Measurements from ENCODE around the gene CCDC28A. TPM values are rescaled to one million over a fixed set of nuclear protein-coding genes. Genes with fewer than 3 reads are reported as not detected.
A peak's percentile ranks its signal among the peaks of the same experiment; 100 is the strongest.

Gene CCDC28A
- total RNA-seq, 4 donors from 2014 or later: 12.0 to 31.4 (median 19.6) TPM

DNA sequence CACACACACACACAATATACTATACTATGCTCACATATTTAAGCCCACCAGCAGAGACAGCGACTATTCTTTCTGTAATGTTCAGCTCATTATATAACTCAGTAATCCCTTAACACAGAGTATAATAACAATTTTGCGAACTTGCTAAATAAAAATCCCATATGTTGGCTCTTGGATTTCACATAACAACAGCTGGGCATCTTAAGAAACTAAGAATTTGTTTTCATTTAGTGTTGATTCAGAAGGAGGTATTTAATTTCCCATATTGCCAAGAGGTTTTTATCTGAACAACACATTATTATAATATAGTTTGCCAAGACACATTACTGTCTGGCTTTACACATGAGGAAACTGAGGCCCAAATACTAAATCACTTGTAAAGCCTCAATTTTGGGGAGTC lies 29.8 kb downstream of the CCDC28A start:
- 76 to 82% methylated on average over 2 of the region's 2 CpGs for WGBS, 2 donors (ENCODE audit: low coverage in 1 of 2)
- Histone ChIP-seq H3K4me1 (no peaks in the 10 kb centered on the region), H3K36me3 (no peaks in the 10 kb centered on the region), H3K9me3 (no peaks in the 10 kb centered on the region), H3K27ac (peak overlapping the region in 1 of 4 donors; percentile 18), H3K27me3 (no peaks in the 10 kb centered on the region), H3K4me3 (no peak overlapping the region)
- TF ChIP-seq, protein P1, sequence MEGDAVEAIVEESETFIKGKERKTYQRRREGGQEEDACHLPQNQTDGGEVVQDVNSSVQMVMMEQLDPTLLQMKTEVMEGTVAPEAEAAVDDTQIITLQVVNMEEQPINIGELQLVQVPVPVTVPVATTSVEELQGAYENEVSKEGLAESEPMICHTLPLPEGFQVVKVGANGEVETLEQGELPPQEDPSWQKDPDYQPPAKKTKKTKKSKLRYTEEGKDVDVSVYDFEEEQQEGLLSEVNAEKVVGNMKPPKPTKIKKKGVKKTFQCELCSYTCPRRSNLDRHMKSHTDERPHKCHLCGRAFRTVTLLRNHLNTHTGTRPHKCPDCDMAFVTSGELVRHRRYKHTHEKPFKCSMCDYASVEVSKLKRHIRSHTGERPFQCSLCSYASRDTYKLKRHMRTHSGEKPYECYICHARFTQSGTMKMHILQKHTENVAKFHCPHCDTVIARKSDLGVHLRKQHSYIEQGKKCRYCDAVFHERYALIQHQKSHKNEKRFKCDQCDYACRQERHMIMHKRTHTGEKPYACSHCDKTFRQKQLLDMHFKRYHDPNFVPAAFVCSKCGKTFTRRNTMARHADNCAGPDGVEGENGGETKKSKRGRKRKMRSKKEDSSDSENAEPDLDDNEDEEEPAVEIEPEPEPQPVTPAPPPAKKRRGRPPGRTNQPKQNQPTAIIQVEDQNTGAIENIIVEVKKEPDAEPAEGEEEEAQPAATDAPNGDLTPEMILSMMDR (IDR thresholded peaks at IDR 0.05): no peak
- TF ChIP-seq POLR2AphosphoS5 (IDR thresholded peaks at IDR 0.05) (no peak), POLR2A (IDR thresholded peaks at IDR 0.05) (no peak), EP300 (IDR thresholded peaks at IDR 0.05; ENCODE audit: low read depth) (no peak)
- no peak for DNase-seq
- in situ Hi-C loops (cut with MboI; ENCODE audit: low pct_ligation_motif_present in 1 of 4, low pct_unique_long_range_greater_than_20kb in 1 of 4, low sequenced_read_pairs in 3 of 4) (loop anchor here in 3 of 4 donors (25.0 kb wide), 2 partner anchors 309 to 559 kb away; partner anchors contain the start of gene CITED2 (in 2 of the 3)), intact Hi-C loops (cut with DNase I; ENCODE audit: low total_unique reads) (no loop called here)

DNA sequence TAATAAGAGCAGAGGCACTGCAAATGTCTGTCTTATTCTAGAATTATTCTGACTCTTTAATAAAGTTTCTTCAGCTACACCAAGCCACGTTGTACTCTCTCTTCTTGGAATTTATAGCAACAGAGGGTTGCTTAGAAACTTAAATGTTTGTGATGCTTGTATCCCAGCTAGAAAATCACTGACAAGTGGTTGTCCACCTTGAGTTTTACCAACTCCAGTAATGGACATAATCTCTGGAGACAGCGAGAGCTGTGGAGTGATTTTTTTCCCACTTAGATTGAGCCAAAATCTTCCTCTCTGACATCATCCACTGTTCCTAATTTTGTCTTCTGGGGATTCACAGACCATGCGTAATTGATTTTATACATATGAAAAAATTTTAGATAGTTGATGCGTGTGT lies 30.3 kb downstream of the CCDC28A start:
- 42 to 63% methylated on average over 4 of the region's 4 CpGs for WGBS, 2 donors (ENCODE audit: low coverage in 1 of 2)
- H3K9me3 ChIP-seq: no peaks in the 10 kb centered on the region
- no peak overlapping the region for H3K4me3 ChIP-seq
- in situ Hi-C loops (cut with MboI; ENCODE audit: low pct_ligation_motif_present in 1 of 4, low pct_unique_long_range_greater_than_20kb in 1 of 4, low sequenced_read_pairs in 3 of 4) (loop anchor here in 3 of 4 donors (25.0 kb wide), 2 partner anchors 308 to 558 kb away; partner anchors contain the start of gene CITED2 (in 2 of the 3)), intact Hi-C loops (cut with DNase I; ENCODE audit: low total_unique reads) (no loop called here)
- no peaks in the 10 kb centered on the region for H3K36me3 ChIP-seq
- no peaks in the 10 kb centered on the region for H3K4me1 ChIP-seq
- peak overlapping the region in 1 of 4 donors; percentile 18 for H3K27ac ChIP-seq
- no peak for DNase-seq
- TF ChIP-seq EP300 (IDR thresholded peaks at IDR 0.05; ENCODE audit: low read depth) (no peak), POLR2AphosphoS5 (IDR thresholded peaks at IDR 0.05) (no peak), POLR2A (IDR thresholded peaks at IDR 0.05) (no peak)
- TF ChIP-seq, protein P1 (IDR thresholded peaks at IDR 0.05): no peak
- no peaks in the 10 kb centered on the region for H3K27me3 ChIP-seq

DNA sequence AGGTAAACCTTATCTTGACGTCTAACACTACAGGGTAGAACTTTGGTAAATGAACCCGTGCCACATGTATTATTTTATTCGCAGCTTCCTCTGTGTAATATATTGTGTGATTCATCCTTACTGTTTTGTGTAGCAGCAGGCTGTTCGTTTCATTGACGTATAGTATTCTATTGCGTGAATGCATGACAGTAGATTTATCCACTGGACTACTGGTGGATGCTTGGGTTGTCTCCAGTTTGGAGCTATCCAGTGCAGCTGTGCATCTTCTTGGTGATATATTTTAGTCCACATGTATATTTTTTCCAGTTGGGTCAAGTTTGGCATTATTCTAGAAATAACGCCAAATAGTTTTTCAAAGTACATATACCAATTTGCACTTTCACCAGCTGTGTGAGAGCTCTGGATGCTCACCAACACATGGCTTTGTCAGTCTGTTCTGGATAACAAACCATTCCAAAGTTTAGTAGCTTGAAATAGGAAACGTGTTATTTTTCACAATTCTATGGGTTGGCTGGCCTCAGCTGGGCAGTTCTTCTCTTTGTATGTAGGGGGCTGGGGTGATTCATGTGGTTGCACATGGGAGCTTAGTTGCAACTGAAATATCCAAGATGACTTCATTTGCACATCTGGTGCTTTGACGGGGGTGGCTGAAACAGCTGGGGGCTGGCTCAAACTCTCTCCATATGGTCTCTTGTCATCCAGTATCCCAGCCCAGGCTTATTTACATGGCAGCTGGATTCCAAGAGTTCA lies 31.6 kb downstream of the CCDC28A start:
- DNase-seq: no peak
- no peaks in the 10 kb centered on the region for H3K27me3 ChIP-seq
- no peak overlapping the region for H3K27ac ChIP-seq
- intact Hi-C loops (cut with DNase I; ENCODE audit: low total_unique reads): no loop called here
- H3K36me3 ChIP-seq: no peaks in the 10 kb centered on the region
- TF ChIP-seq, protein P1 (IDR thresholded peaks at IDR 0.05): no peak
- TF ChIP-seq POLR2AphosphoS5 (IDR thresholded peaks at IDR 0.05) (no peak), EP300 (IDR thresholded peaks at IDR 0.05; ENCODE audit: low read depth) (no peak)
- WGBS, 2 donors (ENCODE audit: low coverage in 1 of 2): 81 to 86% methylated on average over 8 to 9 of the region's 9 CpGs
- in situ Hi-C loops (cut with MboI; ENCODE audit: low pct_ligation_motif_present in 1 of 4, low pct_unique_long_range_greater_than_20kb in 1 of 4, low sequenced_read_pairs in 3 of 4): loop anchor here in 3 of 4 donors (25.0 kb wide), 2 partner anchors 307 to 557 kb away; partner anchors contain the start of gene CITED2 (in 2 of the 3)
- H3K4me3 ChIP-seq: no peak overlapping the region
- no peaks in the 10 kb centered on the region for H3K4me1 ChIP-seq
- no peaks in the 10 kb centered on the region for H3K9me3 ChIP-seq

DNA sequence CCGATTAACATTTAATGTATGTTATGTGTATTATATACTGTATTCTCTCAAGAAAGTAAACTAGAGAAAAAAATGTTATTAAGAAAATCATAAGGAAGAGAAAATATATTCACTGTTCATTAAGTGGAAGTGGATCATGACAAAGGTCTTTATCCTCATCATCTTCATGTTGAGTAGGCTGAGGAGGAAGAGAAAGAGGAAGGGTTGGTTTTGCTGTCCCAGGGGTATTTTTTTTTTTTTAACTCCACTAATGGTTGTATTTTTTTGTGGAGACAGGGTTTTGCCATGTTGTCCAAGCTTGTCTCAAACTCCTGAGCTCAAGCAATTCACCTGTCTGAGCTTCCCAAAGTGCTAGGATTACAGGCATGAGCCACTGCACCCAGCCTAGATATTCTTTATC lies 33.3 kb downstream of the CCDC28A start:
- intact Hi-C loops (cut with DNase I; ENCODE audit: low total_unique reads) (no loop called here), in situ Hi-C loops (cut with MboI; ENCODE audit: low pct_ligation_motif_present in 1 of 4, low pct_unique_long_range_greater_than_20kb in 1 of 4, low sequenced_read_pairs in 3 of 4) (loop anchor here in 3 of 4 donors (25.0 kb wide), 2 partner anchors 305 to 555 kb away; partner anchors contain the start of gene CITED2 (in 2 of the 3))
- 97% methylated on average over 1 of the region's 1 CpG; no CpG with 5 or more reads in 1 of the 2 donors for WGBS, 2 donors (ENCODE audit: low coverage in 1 of 2)
- Histone ChIP-seq H3K27ac (no peak overlapping the region), H3K4me1 (no peaks in the 10 kb centered on the region), H3K36me3 (no peaks in the 10 kb centered on the region), H3K9me3 (no peaks in the 10 kb centered on the region), H3K27me3 (no peaks in the 10 kb centered on the region), H3K4me3 (no peak overlapping the region)
- TF ChIP-seq POLR2AphosphoS5 (IDR thresholded peaks at IDR 0.05) (no peak), POLR2A (IDR thresholded peaks at IDR 0.05) (no peak), EP300 (IDR thresholded peaks at IDR 0.05; ENCODE audit: low read depth) (no peak)
- TF ChIP-seq, protein P1 (IDR thresholded peaks at IDR 0.05): no peak
- no peak for DNase-seq
